ENCODE measurements around the gene ADAMTSL1. TPM values are rescaled to one million over a fixed set of nuclear protein-coding genes. Genes with fewer than 3 reads are reported as not detected.

ADAMTSL1 gene
- total RNA-seq, 1 experiment from 2014 or later = not detected

DNA sequence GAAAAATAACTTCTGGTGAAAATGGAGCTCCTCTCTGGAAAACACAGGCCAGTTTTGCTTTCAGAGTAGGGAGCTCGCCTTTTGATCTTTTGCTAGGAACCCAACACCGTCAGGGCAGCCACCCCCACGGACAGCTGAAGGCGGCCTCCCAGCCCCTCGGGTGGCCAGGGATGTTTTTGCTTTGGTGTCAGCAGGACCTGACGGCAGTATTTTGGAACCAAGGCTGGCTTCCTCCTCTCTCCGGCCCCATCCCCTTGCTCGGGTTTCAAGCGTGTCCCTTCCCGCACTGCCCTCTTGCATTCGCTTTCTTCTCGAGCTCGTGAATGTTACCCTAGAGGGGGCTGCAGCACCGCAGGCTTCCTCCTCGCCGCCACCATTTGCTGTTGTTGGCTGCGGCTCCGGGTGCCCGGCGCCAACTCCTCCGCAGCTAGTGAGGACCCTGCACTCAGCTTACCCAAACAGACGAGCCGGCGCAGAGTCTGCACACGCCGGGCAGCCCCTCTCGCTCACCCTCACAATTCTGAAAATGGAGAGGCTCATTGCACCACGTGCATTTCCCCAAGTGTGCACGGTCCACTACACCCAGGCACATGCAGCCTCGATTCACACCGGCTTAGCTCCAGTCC, 35.5 kb upstream of the ADAMTSL1 start:
- no peak for ATAC-seq
- no peak overlapping the region for H3K4me2 ChIP-seq (ENCODE audit: low read length)

More for the DNA sequence above, 35.5 kb upstream of the ADAMTSL1 start:
- Histone ChIP-seq H3K79me2 (ENCODE audit: insufficient read depth, low read length) (no peaks in the 10 kb centered on the region), H3K27me3 (ENCODE audit: insufficient read depth, low read length) (no peaks in the 10 kb centered on the region), H3K4me3 (replicated peaks in 1 of 2; ENCODE audit: low read depth in 1 of 2, low read length in 2 of 2) (no peak overlapping the region), H3K9me3 (ENCODE audit: control insufficient read depth in 1 of 2, insufficient read depth in 1 of 2, low read depth in 1 of 2, low read length in 2 of 2) (no peaks in the 10 kb centered on the region), H3K36me3 (ENCODE audit: control insufficient read depth in 1 of 2, insufficient read depth in 2 of 2, low read length in 2 of 2) (no peaks in the 10 kb centered on the region), H3K4me1 (ENCODE audit: control insufficient read depth in 1 of 2, insufficient read depth in 2 of 2, low read length in 2 of 2) (no peaks in the 10 kb centered on the region), H3K9me2 (ENCODE audit: insufficient read depth) (no peaks in the 10 kb centered on the region), H3K9ac (ENCODE audit: low read length) (no peak overlapping the region), H2AFZ (ENCODE audit: low read depth, low read length, poor library complexity, severe bottlenecking) (no peak overlapping the region), H3K27ac (ENCODE audit: low read depth, low read length) (no peak overlapping the region), H4K20me1 (ENCODE audit: insufficient read depth) (no peaks in the 10 kb centered on the region)
- POLR2A ChIA-PET = no interaction called here
- intact Hi-C loops (cut with micrococcal nuclease) = no loop called here
- RAD21 ChIA-PET (ENCODE audit: low non-redundant PET in 1 of 2, low total read pairs in 2 of 2, uncharacterized antibody in 2 of 2, unreplicated experiment in 2 of 2) = no interaction called here
- DNase-seq (ENCODE audit: low read depth, low spot score) = no peak
- BruUV-seq (replicated peaks) = no TSS peak
- CTCF ChIA-PET = no interaction called here
- TF ChIP-seq EZH2phosphoT487 (IDR thresholded peaks at IDR 0.05; ENCODE audit: borderline replicate concordance) (no peak), TCF7L2 (IDR thresholded peaks at IDR 0.05; ENCODE audit: borderline replicate concordance, extremely low read depth, insufficient read depth, insufficient read length) (no peak), YY1 (IDR thresholded peaks at IDR 0.05; ENCODE audit: extremely low read depth, insufficient replicate concordance, low read depth, low read length) (no peak), CEBPB (IDR thresholded peaks at IDR 0.05; ENCODE audit: low read depth) (no peak), POLR2AphosphoS5 (IDR thresholded peaks at IDR 0.05; ENCODE audit: low read depth, low read length) (no peak), SRF (IDR thresholded peaks at IDR 0.05; ENCODE audit: low read depth) (no peak), JUND (IDR thresholded peaks at IDR 0.05) (no peak), EZH2 (IDR thresholded peaks at IDR 0.05) (no peak), POLR2A (IDR thresholded peaks at IDR 0.05; ENCODE audit: borderline replicate concordance, extremely low read depth, insufficient read depth, insufficient read length) (no peak), ZBTB33 (IDR thresholded peaks at IDR 0.05; ENCODE audit: extremely low read depth, insufficient replicate concordance, low read length) (no peak)
- TF ChIP-seq, protein P1, sequence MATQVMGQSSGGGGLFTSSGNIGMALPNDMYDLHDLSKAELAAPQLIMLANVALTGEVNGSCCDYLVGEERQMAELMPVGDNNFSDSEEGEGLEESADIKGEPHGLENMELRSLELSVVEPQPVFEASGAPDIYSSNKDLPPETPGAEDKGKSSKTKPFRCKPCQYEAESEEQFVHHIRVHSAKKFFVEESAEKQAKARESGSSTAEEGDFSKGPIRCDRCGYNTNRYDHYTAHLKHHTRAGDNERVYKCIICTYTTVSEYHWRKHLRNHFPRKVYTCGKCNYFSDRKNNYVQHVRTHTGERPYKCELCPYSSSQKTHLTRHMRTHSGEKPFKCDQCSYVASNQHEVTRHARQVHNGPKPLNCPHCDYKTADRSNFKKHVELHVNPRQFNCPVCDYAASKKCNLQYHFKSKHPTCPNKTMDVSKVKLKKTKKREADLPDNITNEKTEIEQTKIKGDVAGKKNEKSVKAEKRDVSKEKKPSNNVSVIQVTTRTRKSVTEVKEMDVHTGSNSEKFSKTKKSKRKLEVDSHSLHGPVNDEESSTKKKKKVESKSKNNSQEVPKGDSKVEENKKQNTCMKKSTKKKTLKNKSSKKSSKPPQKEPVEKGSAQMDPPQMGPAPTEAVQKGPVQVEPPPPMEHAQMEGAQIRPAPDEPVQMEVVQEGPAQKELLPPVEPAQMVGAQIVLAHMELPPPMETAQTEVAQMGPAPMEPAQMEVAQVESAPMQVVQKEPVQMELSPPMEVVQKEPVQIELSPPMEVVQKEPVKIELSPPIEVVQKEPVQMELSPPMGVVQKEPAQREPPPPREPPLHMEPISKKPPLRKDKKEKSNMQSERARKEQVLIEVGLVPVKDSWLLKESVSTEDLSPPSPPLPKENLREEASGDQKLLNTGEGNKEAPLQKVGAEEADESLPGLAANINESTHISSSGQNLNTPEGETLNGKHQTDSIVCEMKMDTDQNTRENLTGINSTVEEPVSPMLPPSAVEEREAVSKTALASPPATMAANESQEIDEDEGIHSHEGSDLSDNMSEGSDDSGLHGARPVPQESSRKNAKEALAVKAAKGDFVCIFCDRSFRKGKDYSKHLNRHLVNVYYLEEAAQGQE (IDR thresholded peaks at IDR 0.05; ENCODE audit: low read depth) = no peak
